ENCODE data around the gene GJD3.

- TF ChIP-seq CTCF (conservative IDR thresholded peaks at IDR 0.05) (no peak), ZFX (IDR thresholded peaks at IDR 0.05) (no peak)
Measured at GRCh38 chr17:40323391-40324381, 40.9 kb downstream of the GJD3 start.
